Measurements from ENCODE around the gene ANG. TPM values are rescaled to one million over a fixed set of nuclear protein-coding genes. Genes with fewer than 3 reads are reported as not detected.

ANG gene
- total and polyA plus RNA-seq, 2 donors: 7.8 to 47.3 TPM

GRCh38 chr14:20682435-20683124 is 6.0 kb upstream of the ANG start:
- Histone ChIP-seq H3K4me1 (ENCODE audit: insufficient read depth) (no peaks in the 10 kb centered on the region), H3K27ac (ENCODE audit: low read depth) (peak overlapping the region; percentile 100), H3K4me3 (ENCODE audit: low read depth, low read length) (peak overlapping the region; percentile 55), H3K36me3 (ENCODE audit: insufficient read depth) (no peaks in the 10 kb centered on the region)
- DNase-seq (ENCODE audit: extremely low spot score): peak; percentile 95
- under 1% methylated on average over 40 of the region's 40 CpGs for WGBS

GRCh38 chr14:20683125-20683890 is 5.3 kb upstream of the ANG start:
- peak overlapping the region; percentile 100 for H3K27ac ChIP-seq (ENCODE audit: low read depth)
- no peaks in the 10 kb centered on the region for H3K4me1 ChIP-seq (ENCODE audit: insufficient read depth)
- peak overlapping the region; percentile 55 for H3K4me3 ChIP-seq (ENCODE audit: low read depth, low read length)
- WGBS: under 1% methylated on average over 38 of the region's 38 CpGs
- H3K36me3 ChIP-seq (ENCODE audit: insufficient read depth): no peaks in the 10 kb centered on the region
- DNase-seq (ENCODE audit: extremely low spot score): peak; percentile 86

- DNase-seq (ENCODE audit: extremely low spot score): peak; percentile 86
- H3K27ac ChIP-seq (ENCODE audit: low read depth): peak within 1 kb of the TSS; percentile 100
- under 1% methylated on average over 42 of the region's 42 CpGs for WGBS
- no peaks in the 10 kb centered on the region for H3K4me1 ChIP-seq (ENCODE audit: insufficient read depth)
- peak within 1 kb of the TSS; percentile 55 for H3K4me3 ChIP-seq (ENCODE audit: low read depth, low read length)
- no peaks in the 10 kb centered on the region for H3K36me3 ChIP-seq (ENCODE audit: insufficient read depth)
Observed at GRCh38 chr14:20683891-20684661, 4.5 kb upstream of the ANG start, which contains the start of gene RNASE4. Gene RNASE4, plus strand, starts transcription at chr14:20684560. Its CDS starts 14,812 bp downstream, at chr14:20699372.

DNA sequence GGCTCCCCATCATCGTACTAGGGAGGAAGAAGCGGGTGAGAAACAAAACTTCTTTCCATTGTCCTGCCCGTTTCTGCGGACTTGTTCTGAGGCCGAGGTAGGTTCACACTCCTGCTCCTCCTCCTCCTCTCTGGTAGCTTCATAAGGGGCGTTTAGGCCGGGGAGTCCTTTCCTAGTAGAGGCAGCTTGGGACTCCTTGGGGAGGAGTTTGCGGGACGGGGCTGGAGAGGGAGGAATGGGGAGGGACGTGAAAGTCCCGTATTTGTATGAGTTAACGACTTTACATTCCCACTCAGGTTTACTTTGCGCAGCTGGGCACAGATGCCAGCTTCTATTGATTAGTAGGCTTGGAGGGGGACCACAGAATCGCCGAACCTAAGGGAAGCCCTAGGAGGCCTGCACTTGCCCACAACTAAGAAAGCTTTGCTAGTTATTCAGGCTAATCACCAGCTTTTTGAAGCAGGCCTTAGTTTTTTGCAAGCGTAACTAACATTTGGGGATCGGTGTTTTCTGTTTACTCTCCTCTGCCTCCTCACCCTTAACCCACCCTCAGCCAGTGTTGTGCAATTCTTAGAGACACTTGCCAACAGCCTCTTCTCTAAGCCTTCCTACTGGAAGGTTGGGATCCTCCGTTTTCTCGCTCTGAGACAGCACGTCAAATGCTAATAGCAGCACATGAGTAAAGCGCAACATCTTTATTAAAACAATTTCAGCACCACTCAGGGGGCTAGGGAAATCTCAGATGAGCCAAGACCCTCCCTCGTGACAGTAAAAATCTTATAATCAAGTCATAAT is 3.7 kb upstream of the ANG start:
- 7% methylated on average over 22 of the region's 22 CpGs for WGBS
- no peaks in the 10 kb centered on the region for H3K4me1 ChIP-seq (ENCODE audit: insufficient read depth)

GRCh38 chr14:20686386-20687143 is 2.0 kb upstream of the ANG start:
- no peak overlapping the region for H3K27ac ChIP-seq (ENCODE audit: low read depth)
- no peaks in the 10 kb centered on the region for H3K4me1 ChIP-seq (ENCODE audit: insufficient read depth)
- 70% methylated on average over 7 of the region's 7 CpGs for WGBS
- H3K4me3 ChIP-seq (ENCODE audit: low read depth, low read length): no peak overlapping the region
- DNase-seq (ENCODE audit: extremely low spot score): no peak
- no peaks in the 10 kb centered on the region for H3K36me3 ChIP-seq (ENCODE audit: insufficient read depth)

More for the DNA sequence above, 3.7 kb upstream of the ANG start:
- H3K27ac ChIP-seq (ENCODE audit: low read depth): peak overlapping the region; percentile 88
- peak overlapping the region; percentile 55 for H3K4me3 ChIP-seq (ENCODE audit: low read depth, low read length)
- DNase-seq (ENCODE audit: extremely low spot score): no peak
- no peaks in the 10 kb centered on the region for H3K36me3 ChIP-seq (ENCODE audit: insufficient read depth)

DNA sequence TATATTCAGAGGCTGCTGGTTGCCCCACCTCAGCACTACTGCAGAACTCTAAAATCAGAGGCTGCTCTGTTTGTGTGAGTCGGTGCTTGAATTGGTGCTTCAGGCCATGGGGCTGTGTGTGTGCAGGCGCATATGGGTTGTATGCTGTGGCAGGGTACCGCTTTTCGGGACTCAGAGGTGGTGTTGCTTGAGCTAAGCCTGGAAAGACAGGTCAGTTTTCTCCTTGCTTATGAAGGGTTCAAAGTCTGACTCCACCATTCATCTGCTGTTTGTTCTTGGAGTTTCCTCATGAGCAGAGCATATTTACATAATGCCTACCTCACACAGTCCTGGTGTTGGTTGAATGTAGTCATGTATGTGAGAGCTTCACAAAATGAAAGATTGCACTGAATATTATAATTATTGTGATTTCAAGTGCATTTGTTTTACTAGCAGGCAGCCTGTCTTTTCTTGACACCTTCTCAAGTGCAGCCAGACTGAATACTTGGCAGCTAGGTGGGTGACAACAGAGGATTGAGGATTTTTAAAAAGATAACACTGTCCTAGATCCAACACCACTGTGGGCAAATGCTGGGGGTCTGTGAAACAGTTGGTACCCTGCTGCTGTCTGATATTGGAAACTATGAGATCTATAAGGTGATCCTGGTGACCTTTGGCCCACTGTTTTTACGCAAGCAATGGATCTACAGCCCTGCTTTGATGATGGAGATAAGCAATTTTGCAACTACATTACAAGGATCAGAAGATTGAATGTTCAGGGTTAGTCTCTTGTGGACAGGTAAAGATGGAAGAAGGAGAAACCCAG is 1.0 kb upstream of the ANG start:
- 86% methylated on average over 5 of the region's 5 CpGs for WGBS
- Histone ChIP-seq H3K36me3 (ENCODE audit: insufficient read depth) (no peaks in the 10 kb centered on the region), H3K27ac (ENCODE audit: low read depth) (no peak overlapping the region), H3K4me3 (ENCODE audit: low read depth, low read length) (no peak overlapping the region), H3K4me1 (ENCODE audit: insufficient read depth) (no peaks in the 10 kb centered on the region)
- DNase-seq (ENCODE audit: extremely low spot score): no peak

- WGBS: 29% methylated on average over 9 of the region's 9 CpGs
- Histone ChIP-seq H3K4me1 (ENCODE audit: insufficient read depth) (no peaks in the 10 kb centered on the region), H3K27ac (ENCODE audit: low read depth) (no peak overlapping the region), H3K4me3 (ENCODE audit: low read depth, low read length) (no peak overlapping the region), H3K36me3 (ENCODE audit: insufficient read depth) (peaks cover 2% of the 10 kb centered on the region)
- DNase-seq (ENCODE audit: extremely low spot score): peak; percentile 60
Observed at GRCh38 chr14:20690848-20691640, 2.5 kb downstream of the ANG start.

DNA sequence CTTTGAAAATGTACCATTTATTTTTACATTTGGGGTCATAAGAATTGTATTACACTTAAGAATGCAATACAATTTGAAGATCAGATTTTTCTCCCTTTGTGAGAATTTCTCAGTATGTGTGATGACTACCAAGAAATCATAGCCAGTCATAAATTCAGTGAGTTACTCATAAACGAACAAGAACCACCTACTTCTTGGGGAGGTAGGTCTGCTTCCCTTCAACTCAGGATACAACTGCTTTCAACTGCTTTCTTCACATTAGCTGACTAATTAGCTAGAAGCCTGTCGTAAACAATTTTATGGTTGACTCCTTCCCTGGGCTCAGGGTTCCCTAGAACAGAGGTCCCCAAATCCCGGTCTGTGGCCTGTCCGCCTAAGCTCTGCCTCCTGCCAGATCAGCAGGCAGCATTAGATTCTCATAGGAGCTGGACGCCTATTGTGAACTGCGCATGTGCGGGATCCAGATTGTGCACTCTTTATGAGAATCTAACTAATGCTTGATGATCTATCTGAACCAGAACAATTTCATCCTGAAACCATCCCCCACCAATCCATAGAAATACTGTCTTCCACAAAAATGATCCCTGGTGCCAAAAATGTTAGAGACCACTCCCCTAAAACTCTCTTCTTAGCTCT is 3.7 kb downstream of the ANG start:
- no peaks in the 10 kb centered on the region for H3K4me1 ChIP-seq (ENCODE audit: insufficient read depth)
- peaks cover 2% of the 10 kb centered on the region for H3K36me3 ChIP-seq (ENCODE audit: insufficient read depth)
- no peak for DNase-seq (ENCODE audit: extremely low spot score)
- H3K27ac ChIP-seq (ENCODE audit: low read depth): no peak overlapping the region
- 74% methylated on average over 7 of the region's 7 CpGs for WGBS
- no peak overlapping the region for H3K4me3 ChIP-seq (ENCODE audit: low read depth, low read length)

- no peak overlapping the region for H3K4me3 ChIP-seq (ENCODE audit: low read depth, low read length)
- H3K4me1 ChIP-seq (ENCODE audit: insufficient read depth): no peaks in the 10 kb centered on the region
- no peak for DNase-seq (ENCODE audit: extremely low spot score)
- no peak overlapping the region for H3K27ac ChIP-seq (ENCODE audit: low read depth)
- H3K36me3 ChIP-seq (ENCODE audit: insufficient read depth): peaks cover 2% of the 10 kb centered on the region
- 92% methylated on average over 5 of the region's 5 CpGs for WGBS
Observed at GRCh38 chr14:20696764-20697163, 8.2 kb downstream of the ANG start.

DNA sequence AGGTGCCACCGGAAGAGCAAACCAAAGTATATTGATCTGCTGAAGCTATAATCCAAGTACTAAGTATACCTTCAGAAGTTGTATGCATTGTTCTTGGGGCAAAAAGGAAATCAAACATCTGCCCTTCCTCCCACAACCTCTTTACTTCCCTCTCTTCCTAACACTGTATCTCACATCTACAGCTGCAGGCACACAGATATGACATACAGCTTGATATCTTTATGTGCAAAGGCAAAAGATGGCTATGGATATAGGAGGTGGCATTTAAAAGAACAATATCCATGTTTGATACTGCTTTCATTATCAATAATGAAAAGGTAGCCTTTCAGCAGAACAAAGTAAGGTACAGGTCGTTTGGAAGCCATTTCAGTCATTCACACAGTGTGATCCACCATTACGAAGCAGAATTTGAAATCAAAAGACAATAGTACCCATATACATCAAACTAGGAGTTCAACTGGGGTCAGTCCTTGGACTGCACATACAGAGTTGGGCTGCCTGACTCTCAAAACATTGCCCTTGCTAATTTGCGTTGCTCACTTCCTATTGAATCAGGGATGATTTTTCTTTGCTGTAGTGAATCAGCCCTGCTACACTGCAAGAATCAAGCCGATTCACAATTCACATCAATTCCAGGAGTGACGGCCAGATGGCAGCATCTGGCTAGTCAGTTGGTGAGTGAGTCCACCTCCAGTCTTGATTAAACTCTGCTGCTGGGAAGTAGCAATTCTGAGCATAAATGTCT is 8.9 kb downstream of the ANG start:
- H3K4me3 ChIP-seq (ENCODE audit: low read depth, low read length): no peak overlapping the region
- no peaks in the 10 kb centered on the region for H3K4me1 ChIP-seq (ENCODE audit: insufficient read depth)
- 35% methylated on average over 6 of the region's 6 CpGs for WGBS
- H3K36me3 ChIP-seq (ENCODE audit: insufficient read depth): peaks cover 2% of the 10 kb centered on the region
- no peak overlapping the region for H3K27ac ChIP-seq (ENCODE audit: low read depth)
- DNase-seq (ENCODE audit: extremely low spot score): peak; percentile 51

DNA sequence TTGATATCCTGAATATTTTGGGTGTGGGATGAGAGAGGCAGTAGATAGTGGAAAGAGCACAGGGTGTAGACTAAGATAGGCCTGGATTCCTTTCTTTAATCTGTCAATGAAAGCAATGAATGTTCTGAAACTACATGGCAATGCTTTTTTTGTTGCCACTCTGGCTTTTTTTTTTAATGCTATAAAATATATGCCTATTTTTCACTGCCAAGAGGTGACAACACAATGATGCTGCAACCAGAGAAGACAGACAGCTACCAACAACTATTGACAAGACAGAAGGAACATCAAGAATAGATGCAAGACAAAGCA is 9.4 kb downstream of the ANG start:
- Histone ChIP-seq H3K27ac (ENCODE audit: low read depth) (no peak overlapping the region), H3K4me3 (ENCODE audit: low read depth, low read length) (no peak overlapping the region), H3K36me3 (ENCODE audit: insufficient read depth) (peaks cover 2% of the 10 kb centered on the region), H3K4me1 (ENCODE audit: insufficient read depth) (no peaks in the 10 kb centered on the region)
- no peak for DNase-seq (ENCODE audit: extremely low spot score)
